NCI-H2196 (cell line): ENCODE measurements around the gene AGPS.
"Not testable (repeated sequence)": the region's sequence is repeated elsewhere in the genome, so short reads cannot be mapped to it uniquely, and the experiment has no call there.

Experiments
- DNase-seq: peaks from one replicate; lab custom pipeline; 2025; ENCODE audit not compliant: unreplicated experiment; lab: John Stamatoyannopoulos, UW

Gene AGPS

DNA sequence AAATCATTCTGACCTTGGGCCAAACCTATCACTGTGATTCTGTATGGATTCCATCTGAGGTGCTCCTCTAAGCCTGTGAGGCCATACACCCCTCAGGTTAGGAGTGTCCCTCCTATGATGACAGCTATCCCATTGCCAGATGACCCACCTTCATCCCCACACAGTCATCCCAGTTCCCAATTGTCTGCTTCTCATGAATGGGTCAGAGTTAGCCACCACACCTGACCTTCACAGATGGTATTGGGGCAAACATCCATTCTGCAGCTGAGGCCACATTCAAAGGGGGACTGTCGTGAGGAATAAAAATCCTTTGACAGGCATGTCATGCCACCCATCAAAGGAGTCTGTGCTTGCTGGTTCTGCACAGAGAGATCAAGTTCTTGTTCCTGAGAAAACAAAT, 155.2 kb downstream of the AGPS start:
- DNase-seq: no peak

DNA sequence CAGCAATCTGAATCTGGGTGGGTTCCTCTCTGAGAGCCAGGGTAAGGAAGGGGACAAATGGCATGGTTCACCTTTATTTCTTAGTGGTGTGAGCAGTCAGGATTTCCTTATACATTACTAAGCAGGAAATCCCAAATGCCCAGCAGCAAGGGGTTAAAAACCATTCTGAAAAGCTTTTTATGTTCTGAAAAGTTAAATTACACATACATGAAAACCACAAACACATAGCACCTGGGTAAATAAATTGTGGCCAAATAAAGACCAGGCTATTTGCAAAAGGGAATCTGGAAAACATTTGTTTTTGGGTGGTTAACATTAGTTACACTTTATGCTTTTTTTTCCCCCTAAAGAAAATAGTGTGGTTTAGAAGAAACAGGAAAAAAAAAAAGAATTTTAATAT, 156.1 kb downstream of the AGPS start:
- no peak for DNase-seq

- DNase-seq: no peak
Measured at GRCh38 chr2:177549171-177549570, 156.6 kb downstream of the AGPS start.

DNA sequence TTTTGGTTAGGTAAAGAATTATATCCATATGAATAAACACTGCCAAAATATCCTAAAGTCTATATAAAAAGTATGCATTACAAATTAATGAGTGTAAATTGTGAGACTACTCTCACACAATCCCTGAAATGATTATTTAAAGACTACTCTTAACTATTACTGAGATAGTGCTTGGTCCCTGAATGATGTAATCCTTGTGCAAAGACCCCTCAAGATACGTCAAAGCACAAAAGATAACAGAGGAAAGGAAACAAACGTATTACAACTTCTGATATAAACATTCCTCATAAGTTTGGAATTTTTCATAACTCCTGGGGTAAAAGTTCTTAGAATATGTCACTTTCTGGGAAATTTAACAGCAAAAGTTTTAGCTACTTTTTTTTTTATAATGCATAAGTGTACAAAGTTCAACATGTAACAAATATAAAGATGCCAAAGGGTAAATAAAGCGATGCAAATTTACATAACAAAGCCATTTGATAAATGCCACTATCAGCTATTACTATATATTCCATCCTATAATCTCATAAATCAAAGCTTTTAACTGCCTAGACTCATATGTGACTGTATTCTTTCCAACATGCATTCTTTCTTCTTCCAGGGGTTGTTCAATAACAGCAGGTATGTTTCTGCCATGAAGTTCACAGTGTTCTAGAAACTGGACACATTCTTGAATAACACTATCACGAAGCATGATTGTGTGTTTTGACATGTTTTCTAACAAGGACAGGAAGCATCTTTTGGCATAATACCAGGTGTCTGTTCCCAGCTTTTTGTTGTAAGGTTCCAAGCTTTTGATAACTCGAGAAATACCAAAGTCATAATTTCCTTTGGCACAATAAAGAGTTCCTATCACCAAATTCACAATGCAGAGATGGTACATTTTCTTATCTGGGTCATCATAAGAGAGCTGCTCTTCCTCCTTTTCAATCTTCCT, 158.0 kb downstream of the AGPS start:
- DNase-seq: no peak

- not testable (repeated sequence) for DNase-seq
Measured at GRCh38 chr2:177551360-177551759, 158.8 kb downstream of the AGPS start.

GRCh38 chr2:177551989-177552421, 159.4 kb downstream of the AGPS start:
- peak; percentile 84 for DNase-seq

- peak; percentile 92 for DNase-seq
Measured at GRCh38 chr2:177552422-177553175, 160.0 kb downstream of the AGPS start.

- DNase-seq: peak; percentile 11
Measured at GRCh38 chr2:177553176-177553884, 160.8 kb downstream of the AGPS start.

GRCh38 chr2:177554365-177554764, 161.8 kb downstream of the AGPS start:
- DNase-seq: no peak

GRCh38 chr2:177556153-177556552, 163.6 kb downstream of the AGPS start:
- DNase-seq: no peak

- DNase-seq: no peak
Measured at GRCh38 chr2:177557794-177558193, 165.2 kb downstream of the AGPS start.

GRCh38 chr2:177559638-177560037, 167.1 kb downstream of the AGPS start:
- no peak for DNase-seq

DNA sequence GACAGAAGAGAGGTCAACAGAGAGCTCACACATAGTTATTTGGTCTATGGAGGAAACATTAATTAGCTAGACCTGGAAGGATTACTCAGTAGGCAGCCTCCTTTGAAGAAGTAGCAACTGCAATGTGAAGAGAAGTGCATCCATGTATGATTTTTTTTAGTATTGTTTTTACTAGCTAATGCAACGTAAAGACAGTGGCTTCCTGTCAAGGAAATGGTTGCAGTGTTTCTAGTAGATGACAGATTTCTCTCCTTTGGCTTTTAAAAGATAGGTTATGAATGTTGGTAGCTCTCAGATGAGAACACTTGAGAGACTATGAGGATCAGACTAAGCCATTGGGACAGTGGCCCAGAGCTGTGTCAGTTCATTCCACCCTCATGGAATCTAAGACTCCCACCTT, 175.8 kb downstream of the AGPS start:
- DNase-seq: no peak

- DNase-seq: no peak
Measured at GRCh38 chr2:177568893-177569292, 176.3 kb downstream of the AGPS start.

- peak; percentile 37 for DNase-seq
Measured at GRCh38 chr2:177572236-177572671, 179.7 kb downstream of the AGPS start.

DNA sequence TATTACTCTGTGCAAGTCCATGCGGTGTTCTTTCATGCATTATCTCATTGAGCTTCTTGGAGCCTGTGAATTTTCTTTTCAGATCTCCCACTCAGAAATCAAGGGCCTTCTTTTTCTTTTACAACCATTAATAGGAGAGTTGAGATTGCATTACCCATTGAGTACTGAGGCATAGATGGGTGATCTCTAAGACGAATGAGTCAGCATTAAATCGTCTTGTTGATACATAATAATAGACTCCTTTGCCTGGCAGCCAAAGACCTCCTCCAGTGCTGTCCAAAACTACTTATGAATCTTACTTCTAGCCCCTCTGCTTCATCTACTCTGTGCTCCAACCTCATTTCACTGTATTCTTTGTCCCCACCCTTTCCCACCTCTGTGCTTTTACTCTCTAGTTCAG, 180.5 kb downstream of the AGPS start:
- DNase-seq: no peak

DNA sequence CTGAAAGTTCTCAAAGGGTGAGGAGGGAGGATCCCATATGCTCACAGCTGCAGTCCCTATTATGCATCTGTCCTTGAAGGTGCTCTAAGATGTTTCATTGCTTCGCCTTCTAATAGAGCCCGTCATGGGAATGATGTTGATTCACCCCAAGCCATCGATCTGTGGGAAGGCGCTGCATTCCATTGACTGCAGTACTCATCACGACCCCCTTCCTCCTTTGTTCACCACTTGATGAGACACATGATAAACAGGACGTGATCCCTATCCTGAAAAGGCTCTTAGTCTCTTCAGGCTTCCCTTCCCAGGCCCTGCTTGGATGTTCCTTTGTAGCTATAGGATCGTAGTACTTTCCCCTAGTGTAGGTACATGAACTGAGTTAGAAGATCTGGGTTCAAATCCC, 181.8 kb downstream of the AGPS start:
- DNase-seq: no peak

DNA sequence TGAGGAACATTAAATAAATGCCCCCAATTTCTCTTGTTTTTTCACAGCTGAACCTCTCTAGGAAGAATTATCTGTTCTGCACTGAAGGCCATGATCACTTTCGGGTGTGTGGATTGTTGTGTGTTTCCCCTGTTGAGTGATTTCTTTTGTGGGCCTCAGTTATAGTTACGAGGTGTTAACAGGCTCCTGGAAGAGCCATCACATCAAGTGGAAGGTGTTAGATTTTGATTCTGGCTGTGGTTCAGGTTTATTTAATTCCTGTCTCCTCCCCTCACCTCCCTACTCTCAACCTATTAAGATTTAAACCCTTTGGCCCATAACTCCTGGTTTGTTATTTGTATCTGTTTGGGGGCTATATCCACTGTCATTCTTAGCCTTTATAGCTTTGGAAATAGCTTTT, 182.8 kb downstream of the AGPS start:
- DNase-seq: no peak

DNA sequence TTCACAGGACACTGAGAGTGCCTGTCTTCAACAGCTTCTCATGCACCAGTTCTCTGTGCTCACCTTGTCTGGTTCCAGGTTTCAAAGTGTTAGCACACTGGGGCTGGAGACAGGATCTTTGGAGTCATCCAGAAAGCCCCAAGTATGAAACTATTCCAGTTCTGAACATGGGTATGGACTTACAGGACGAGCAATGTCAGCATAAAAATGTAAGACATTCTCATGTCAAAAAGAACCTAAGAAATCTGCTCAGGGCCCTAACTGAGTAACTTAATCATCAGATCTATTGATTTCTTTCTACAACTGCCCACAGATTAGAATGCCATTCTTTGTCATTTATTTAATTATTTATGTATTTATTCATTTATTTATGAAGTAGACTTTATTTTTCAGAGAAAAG, 184.5 kb downstream of the AGPS start:
- DNase-seq: no peak

DNA sequence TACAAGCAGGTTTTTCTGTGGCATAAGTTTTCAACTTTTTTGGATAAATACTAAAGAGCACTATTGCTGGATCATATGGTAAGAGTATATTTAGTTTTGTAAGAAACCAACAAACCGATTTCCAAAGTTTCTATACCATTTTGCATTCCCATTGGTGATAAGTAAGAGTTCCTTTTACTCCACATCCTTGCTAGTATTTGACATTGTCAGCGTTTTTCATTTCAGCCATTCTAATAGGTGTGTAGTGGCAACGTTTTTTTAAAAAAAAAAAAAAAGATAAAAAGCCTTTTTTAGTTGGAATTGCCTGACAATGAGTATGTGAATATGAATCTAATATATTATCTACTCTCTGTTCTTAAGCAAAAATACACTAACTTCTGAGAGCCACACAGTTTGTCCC, 185.9 kb downstream of the AGPS start:
- DNase-seq: no peak

- DNase-seq: no peak
Measured at GRCh38 chr2:177579486-177580036, 187.0 kb downstream of the AGPS start.
